ENCODE results near the gene CALML6.

The CALML6 gene

DNA sequence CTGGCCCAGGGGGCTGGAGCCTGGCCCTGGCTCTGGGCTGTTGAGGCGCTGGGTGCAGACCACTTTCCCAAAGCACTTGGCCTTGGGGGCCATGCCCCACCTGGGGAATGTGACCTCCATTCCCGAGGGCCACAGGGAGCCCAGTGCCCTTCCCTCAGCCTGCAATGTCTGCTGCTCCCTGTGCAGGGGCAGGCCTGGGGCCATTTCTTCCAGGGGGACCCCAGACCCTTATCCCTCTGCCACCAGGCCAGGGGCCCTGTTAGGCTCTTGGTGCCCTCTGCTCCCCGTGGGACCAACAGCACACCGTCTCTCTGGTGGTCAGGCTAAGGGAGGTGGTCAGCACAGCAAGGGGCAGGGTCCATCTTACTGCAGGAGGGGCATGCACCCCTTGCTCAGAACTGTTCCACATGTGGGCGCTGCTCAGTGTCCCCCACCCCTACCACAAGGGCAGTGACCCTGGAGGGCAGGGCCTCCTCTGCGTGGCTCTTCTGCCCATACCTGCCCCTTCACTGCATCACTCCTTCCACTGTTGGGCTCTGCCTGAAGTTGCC, 5.1 kb downstream of the CALML6 start:
- no peak for DNase-seq (ENCODE audit: low read depth)
- no peak overlapping the region for H3K4me3 ChIP-seq (ENCODE audit: low read depth, low read length)
- TF ChIP-seq, protein P1, sequence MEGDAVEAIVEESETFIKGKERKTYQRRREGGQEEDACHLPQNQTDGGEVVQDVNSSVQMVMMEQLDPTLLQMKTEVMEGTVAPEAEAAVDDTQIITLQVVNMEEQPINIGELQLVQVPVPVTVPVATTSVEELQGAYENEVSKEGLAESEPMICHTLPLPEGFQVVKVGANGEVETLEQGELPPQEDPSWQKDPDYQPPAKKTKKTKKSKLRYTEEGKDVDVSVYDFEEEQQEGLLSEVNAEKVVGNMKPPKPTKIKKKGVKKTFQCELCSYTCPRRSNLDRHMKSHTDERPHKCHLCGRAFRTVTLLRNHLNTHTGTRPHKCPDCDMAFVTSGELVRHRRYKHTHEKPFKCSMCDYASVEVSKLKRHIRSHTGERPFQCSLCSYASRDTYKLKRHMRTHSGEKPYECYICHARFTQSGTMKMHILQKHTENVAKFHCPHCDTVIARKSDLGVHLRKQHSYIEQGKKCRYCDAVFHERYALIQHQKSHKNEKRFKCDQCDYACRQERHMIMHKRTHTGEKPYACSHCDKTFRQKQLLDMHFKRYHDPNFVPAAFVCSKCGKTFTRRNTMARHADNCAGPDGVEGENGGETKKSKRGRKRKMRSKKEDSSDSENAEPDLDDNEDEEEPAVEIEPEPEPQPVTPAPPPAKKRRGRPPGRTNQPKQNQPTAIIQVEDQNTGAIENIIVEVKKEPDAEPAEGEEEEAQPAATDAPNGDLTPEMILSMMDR (conservative IDR thresholded peaks at IDR 0.05; ENCODE audit: low read depth, low read length) = no peak

DNA sequence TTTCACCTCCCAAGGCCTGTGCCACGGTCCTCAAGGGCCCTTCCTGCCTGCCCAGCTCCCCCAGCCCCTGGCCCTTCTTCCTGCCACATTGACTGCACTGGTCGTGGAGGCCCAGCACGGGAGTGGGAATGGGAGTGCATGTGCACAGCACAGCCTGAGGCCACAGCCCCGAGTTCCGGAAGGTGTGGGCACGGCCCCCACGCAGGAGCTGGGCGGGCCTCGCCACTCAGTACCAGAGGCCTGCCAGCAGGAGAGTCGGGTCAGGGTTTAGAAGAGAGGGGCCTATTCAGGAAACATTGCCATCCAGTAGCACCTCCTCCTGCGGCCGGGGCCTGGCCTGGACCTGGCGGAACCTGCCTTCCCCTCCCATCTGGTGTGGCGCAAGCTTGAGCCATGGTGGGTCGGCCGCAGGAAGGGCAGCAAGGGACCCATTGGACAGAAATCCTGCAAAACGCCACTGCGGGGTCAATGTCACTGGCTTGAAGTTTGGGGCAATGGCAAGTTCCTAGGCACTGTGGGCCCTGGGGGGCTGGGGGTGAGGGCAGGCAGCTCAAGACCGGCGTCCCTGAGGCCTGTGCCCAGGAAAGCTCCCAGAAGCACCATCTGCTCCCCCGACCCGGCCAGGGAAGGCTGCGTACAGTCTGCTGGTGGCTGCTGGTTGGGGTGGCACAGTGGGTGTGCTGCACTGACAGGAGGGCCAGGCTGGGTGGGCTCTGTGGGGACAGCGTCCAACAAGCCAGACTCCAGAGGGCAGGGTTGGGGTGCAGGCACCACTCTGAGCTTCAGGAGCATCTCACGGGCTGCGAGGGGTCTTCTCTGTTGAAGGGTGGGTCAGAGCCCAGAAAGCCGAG, 5.8 kb downstream of the CALML6 start:
- DNase-seq (ENCODE audit: low read depth) = no peak
- no peak overlapping the region for H3K4me3 ChIP-seq (ENCODE audit: low read depth, low read length)
- TF ChIP-seq, protein P1 (conservative IDR thresholded peaks at IDR 0.05; ENCODE audit: low read depth, low read length) = no peak

DNA sequence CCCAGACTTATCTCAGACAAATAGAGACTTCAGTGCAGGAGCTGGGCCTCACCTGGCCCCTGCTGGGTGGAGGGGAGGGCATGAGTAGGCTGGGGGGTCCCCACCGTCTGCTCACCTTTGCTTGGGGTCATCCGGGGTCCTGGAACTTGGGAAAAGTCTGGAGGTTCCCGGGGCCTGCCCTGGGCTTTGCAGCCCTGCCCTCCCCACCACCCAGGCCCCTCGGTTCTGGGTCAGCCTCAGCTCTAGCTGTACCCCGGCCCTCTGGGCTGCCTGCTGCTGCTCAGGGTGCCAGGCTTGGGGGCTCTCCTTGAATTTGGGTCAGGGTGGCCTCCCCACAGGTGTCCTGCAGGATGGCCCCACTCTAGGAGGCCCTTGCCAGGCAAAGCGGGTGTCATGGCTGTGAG, 6.4 kb downstream of the CALML6 start:
- TF ChIP-seq, protein P1 (conservative IDR thresholded peaks at IDR 0.05; ENCODE audit: low read depth, low read length) = no peak
- DNase-seq (ENCODE audit: low read depth) = no peak
- no peak overlapping the region for H3K4me3 ChIP-seq (ENCODE audit: low read depth, low read length)

DNA sequence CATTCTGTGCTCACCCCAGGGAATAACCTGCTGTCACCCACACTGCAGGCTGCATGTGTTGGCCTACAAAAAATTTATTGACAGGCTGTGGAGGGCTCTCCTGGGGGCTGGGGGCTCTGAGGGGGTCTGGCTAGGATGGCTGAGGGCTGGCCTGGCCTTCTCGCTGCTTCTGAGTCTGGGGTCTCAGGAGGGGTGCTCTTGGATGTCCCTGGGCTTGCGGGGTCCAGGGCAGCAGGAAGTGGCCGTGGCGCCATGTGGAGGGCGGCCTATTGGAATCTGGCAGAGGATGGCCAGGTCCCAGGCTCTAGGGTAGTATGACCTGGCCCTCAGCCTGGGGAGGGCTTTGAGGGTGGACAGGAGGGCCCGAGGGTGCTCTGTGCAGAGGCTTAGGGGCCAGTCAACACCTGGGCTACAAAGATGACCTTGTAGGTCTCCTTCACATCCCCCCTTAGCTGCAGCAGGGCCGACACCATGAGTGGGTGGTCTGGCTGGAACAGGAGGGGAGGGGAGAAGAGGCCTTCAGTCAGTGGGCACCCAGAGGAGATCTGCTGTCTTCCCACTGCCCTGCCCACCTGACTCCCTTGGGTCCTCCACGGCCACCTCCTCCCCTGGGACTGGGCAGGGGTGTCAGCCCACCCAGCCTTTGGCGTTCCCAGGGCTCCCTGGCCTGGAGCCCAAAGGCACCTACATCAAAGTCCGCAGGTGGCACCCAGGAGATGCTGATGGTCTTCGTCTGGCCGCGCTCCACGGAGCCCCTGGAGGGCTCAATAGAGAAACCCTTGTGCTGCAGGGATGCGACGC, 7.0 kb downstream of the CALML6 start:
- TF ChIP-seq, protein P1 (conservative IDR thresholded peaks at IDR 0.05; ENCODE audit: low read depth, low read length) = no peak

DNA sequence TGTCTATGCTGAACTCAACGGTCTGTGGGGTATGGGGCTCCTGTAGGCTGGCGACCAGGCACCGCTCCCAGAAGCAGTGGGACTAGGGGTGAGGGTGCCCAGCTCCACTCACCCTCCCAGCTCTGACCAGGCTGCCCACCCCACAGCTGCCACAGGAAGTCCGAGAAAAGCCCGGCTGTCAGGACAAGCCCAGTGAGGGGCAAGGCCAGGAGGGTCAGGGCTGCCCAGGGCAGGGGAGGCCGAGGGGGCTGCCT, 7.6 kb downstream of the CALML6 start:
- TF ChIP-seq, protein P1 (conservative IDR thresholded peaks at IDR 0.05; ENCODE audit: low read depth, low read length) = no peak
- no peak overlapping the region for H3K4me3 ChIP-seq (ENCODE audit: low read depth, low read length)
- DNase-seq (ENCODE audit: low read depth) = no peak

More for the DNA sequence above, 7.0 kb downstream of the CALML6 start:
- no peak for DNase-seq (ENCODE audit: low read depth)
- no peak overlapping the region for H3K4me3 ChIP-seq (ENCODE audit: low read depth, low read length)

DNA sequence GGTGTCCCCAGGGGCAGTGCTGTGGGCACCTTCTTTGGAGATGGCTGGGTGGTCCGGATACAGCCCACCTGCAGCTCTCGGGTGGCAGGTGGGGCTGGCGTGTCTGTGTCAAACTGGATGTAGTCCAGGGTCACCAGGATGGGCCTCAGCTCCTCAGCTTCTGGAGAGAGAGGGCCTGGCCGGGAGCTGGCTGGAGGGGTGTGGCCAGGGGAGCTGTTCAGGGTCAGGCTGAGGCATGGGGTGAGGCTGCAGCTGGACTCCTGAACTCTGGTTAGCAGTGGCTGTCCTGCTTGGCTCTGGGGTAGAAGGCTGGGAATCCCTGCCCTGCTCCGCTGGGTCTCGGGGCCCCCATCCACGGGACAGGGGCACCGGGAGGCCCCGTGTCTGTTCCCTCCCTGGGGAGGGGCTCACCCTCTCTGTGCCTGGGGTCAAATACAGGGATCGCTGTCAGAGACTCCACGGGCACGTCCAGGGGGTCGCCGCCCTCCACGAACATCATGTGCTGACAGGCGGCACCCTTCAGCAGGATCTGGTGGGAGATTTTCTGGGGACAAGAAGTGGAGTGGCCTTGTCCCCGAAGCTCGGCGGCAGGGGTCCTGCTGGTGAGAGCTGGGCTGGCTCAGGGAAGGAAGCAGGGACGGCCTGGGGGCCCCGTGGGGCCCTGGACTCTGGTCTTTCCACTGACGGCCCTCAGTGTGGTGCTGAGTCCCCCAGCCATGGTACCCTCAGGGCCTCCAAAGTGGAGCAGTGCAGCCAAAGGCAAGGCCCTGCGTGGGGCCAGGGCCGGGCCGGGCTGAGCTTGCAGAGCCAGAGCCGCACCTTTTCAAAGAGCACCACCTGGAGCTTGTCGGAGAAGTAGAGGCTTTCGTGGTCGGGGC, 8.1 kb downstream of the CALML6 start:
- no peak overlapping the region for H3K4me3 ChIP-seq (ENCODE audit: low read depth, low read length)
- DNase-seq (ENCODE audit: low read depth) = no peak
- TF ChIP-seq, protein P1 (conservative IDR thresholded peaks at IDR 0.05; ENCODE audit: low read depth, low read length) = no peak

All from choroid plexus epithelial cell (primary cell).